Body of pancreas (tissue), 4 donors: ENCODE data around the gene C1QTNF12.

Experiments
- CTCF ChIP-seq, 7 experiments: fragments of 450-650 bp in 4 of 7; fragments of 200-600 bp in 3 of 7; sonication (generic) in 3 of 7; IDR thresholded peaks; one replicate each; pipeline ENCODE4 v1.5.1; 2016 to 2019; ENCODE audit warnings: antibody characterized with exemption in 7 of 7
- POLR2A ChIP-seq, 3 donors: fragments of 450-650 bp; IDR thresholded peaks; one replicate each; pipeline ENCODE4 v1.6.1; 2016; ENCODE audit warnings: antibody characterized with exemption in 3 of 3, mild to moderate bottlenecking in 2 of 3

GRCh38 chr1:1292442-1292779 lies 45.9 kb upstream of the C1QTNF12 start:
- no peak for TF ChIP-seq CTCF (IDR thresholded peaks at IDR 0.05)
- no peak for TF ChIP-seq POLR2A (IDR thresholded peaks at IDR 0.05)
